ENCODE results near the gene ANK2.

DNA sequence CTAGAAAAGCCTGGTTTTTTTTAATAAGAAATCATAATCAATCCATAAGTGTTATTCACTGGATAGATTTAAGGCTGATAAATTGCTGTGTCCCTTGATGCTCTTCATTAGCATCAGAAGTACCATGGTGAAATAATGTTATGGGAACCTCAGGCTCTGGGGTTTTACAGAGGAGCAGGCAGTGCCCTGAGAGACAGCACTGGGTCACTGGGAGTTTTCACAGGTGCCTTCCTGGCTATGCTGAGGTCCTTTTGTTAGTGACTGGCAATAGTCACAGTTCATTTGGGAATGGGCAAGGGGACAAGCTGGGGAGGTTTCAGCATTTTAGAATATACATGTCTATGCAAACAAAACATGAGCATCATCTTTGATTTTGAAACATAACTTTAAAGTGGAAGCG is 38.6 kb downstream of the ANK2 start:
- TF ChIP-seq, protein P1, sequence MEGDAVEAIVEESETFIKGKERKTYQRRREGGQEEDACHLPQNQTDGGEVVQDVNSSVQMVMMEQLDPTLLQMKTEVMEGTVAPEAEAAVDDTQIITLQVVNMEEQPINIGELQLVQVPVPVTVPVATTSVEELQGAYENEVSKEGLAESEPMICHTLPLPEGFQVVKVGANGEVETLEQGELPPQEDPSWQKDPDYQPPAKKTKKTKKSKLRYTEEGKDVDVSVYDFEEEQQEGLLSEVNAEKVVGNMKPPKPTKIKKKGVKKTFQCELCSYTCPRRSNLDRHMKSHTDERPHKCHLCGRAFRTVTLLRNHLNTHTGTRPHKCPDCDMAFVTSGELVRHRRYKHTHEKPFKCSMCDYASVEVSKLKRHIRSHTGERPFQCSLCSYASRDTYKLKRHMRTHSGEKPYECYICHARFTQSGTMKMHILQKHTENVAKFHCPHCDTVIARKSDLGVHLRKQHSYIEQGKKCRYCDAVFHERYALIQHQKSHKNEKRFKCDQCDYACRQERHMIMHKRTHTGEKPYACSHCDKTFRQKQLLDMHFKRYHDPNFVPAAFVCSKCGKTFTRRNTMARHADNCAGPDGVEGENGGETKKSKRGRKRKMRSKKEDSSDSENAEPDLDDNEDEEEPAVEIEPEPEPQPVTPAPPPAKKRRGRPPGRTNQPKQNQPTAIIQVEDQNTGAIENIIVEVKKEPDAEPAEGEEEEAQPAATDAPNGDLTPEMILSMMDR (conservative IDR thresholded peaks at IDR 0.05; ENCODE audit: low read length), result no peak
- no peak for TF ChIP-seq EZH2phosphoT487 (IDR thresholded peaks at IDR 0.05; ENCODE audit: borderline replicate concordance, low read depth, low read length)
